Activated naive CD8-positive, alpha-beta T cell treated with anti-CD3 and anti-CD28 coated beads, Interleukin-2, amount 50 U/mL, for 16 hours (primary cell): Measurements from ENCODE around the gene CCDC27.

Source experiments
- DNase-seq: peaks from one replicate; pipeline ENCODE4 v3.0.0-alpha.2; 2020; ENCODE audit warnings: low read depth, low spot score

Gene CCDC27

GRCh38 chr1:3753656-3754454, 1.6 kb downstream of the CCDC27 start:
- no peak for DNase-seq

- no peak for DNase-seq
These were observed 4.1 kb downstream of the CCDC27 start for GRCh38 chr1:3756394-3756793.

DNA sequence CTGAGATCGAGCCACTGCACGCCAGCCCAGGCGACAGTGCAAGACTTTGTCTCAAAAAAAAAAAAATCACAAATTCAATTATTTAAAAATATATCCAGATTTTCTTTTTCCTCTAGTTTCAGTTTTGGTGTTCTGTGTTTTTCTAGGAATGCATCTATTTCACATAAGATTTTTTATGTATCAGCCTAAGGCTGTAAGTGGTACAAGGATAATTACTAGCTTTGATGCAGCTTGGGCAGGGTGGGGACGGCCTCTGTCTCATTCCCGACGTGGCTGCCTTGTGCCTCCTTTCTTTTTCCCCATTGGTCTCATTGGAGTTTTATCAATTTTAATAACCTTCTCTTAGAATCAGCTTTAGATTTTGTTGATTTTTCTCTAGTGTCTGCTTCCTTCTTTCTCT, 6.9 kb downstream of the CCDC27 start:
- DNase-seq = no peak

- no peak for DNase-seq
These were observed 7.5 kb downstream of the CCDC27 start for GRCh38 chr1:3759796-3760195.

- DNase-seq = no peak
These were observed 9.2 kb downstream of the CCDC27 start for GRCh38 chr1:3761296-3762010.

GRCh38 chr1:3762151-3762872, 10.1 kb downstream of the CCDC27 start:
- no peak for DNase-seq

DNA sequence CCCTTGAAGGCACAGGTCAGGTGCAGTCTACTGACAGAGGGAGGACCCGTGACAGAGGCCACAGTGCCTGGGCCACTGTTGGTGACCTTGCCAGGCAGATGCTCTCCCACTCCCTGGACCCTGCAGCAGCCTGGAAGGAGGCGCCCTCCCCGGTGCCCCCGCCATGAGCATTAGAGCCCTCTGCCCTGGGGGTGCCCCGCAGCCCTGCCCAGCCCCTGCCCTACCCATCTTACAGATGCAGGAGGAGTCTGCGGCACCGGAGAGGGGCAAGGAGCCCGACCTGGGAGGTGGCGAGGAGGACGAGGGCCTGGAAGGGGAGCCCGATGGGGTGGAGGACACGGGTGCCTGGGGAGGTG, 10.6 kb downstream of the CCDC27 start:
- no peak for DNase-seq

DNA sequence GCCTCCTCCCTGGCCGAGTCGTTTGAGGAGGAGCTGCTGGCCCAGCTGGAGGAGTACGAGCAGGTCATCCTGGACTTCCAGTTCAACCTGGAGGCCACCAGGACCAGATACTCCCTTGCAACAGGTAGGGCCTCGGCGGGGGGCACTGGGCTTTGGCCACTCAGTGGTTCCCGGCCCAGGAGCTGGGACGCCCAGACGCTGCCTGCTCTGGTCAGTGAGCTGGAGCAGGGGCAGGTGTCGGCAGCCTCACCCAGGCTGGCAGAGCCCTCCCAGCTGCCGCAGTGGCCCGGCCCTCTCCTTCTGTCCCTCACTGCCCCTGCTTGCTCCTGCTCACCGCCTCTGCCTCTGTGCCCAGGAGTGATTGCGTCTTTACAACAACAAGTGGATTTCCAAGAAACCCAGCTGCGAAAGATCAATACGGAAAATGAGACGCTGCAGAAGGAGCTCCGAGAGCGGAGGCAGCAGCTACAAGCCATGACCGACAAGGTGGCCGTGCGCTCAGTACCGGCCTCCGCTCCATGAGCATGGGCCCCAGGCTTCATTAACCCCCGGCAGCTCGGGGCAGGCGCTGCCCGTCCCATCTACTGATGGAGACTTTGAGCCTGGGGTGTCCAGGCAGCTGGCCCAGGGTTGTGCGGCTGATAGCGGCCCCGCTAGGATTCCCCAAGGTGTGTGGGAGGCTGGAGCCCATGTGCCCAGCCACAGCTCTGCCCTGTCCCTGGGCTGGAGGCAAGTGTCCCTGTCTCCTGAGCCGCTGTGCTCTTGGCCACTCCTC, 11.3 kb downstream of the CCDC27 start:
- no peak for DNase-seq

GRCh38 chr1:3767328-3767925, 15.2 kb downstream of the CCDC27 start:
- DNase-seq = no peak

DNA sequence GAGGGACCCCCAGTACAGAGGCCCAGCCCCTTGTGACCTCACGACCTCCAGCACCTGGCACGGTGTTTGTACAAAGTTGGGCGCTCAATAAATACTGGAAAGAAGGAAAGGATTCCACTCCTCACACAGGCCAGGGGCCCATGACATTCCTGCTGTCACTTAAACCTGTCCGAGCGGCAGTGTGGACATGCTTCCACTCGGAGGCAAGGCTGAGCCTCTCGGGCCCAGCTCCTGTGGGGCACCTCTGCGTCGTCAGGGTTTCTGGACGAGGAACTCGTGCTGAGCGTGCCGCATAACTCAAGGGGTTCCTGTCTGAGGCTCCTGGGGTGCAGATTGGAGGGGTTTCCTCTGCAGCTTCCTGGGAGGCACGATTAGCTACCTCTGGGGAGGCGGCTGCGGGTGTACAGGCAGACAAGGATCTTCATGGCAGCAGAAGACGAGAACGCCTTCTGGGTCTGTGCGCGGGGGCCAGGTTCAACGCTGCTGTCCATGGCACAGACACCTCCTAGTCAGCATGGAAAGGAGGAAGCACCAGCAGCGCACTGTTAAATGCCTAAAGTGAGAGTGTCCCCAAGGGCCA, 16.7 kb downstream of the CCDC27 start:
- no peak for DNase-seq

GRCh38 chr1:3770047-3770765, 18.0 kb downstream of the CCDC27 start:
- no peak for DNase-seq

- no peak for DNase-seq
These were observed 19.1 kb downstream of the CCDC27 start for GRCh38 chr1:3771108-3772026.

DNA sequence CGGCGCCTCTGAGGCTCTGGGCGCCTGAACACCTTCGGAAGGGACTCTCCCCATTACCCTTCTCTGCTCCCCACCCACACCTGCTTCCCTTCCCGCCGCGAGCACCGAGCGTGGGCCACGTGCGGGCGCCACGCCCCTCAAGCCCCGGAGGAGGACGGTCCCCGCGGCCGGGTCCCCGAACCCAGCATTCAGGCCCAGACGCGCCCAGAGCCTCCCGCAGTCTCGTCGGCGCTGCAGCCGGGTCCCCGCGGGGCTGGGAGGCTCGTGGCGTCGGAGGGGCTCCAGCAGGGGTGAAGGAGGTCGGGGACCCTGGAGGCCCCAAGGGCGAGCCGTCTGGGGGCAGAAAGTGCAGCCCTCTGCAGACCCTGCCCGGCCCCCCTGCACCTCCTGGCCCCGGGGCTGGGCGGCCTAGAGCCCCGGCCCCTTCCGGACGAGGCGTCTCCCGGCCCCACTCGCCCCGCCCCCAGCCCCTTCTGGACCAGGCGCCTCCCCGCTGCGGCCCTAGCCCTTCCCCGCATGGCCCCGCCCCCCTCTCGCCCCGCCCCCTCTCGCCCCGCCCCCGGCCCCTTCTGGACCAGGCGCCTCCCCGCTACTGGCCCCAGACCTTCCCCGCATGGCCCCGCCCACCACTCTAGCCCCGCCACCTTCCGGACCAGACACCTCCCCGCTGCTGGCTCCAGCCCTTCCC, 19.9 kb downstream of the CCDC27 start:
- peak; percentile 73 for DNase-seq

DNA sequence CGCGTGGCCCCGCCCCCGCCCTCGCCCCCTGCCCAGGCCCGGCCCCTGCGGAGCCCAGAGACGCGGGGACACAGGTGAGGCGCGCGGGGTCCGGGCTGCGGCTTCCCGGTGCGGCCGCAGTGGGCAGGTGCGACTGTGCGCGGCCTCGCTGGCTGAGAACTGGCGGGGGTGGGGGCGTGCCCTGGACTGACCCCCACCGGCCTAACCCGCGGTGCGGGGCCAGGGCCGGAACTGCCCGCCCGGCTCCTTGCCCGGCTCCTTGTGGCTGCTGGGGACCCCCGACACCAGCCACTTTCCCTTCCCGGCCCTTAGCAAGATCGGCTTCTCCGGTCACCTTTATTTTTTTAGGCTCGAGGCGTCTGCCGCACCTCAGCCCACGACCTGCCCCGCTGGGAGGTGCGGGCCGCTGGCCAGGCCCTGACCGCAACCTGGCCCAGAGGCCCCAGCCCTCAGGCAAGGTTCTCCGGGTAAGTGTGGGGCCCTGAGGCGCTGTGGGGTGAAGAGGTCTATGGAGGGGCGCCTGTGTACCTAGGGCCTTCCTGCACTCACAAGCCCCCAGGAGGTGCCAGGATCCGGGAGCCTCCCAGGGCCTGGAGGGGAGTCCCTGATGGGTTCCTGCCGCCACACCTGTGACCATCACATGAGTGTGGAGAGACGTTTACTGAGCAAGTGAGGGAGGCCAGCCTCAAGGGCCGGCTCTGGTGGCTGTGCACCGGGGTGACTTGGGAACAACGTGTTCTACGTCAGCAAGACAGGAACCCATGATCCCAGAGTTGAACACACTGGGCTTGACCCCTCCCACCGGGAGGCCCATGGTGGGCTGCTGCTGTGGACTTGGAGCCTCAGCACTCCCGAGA, 20.7 kb downstream of the CCDC27 start, which contains the start of gene SMIM1:
Gene SMIM1, plus strand, starts transcription at position 35 of the 857 bp plus-strand sequence. CDS start 2,625 bp downstream, outside the sequence.
- DNase-seq = no peak

DNA sequence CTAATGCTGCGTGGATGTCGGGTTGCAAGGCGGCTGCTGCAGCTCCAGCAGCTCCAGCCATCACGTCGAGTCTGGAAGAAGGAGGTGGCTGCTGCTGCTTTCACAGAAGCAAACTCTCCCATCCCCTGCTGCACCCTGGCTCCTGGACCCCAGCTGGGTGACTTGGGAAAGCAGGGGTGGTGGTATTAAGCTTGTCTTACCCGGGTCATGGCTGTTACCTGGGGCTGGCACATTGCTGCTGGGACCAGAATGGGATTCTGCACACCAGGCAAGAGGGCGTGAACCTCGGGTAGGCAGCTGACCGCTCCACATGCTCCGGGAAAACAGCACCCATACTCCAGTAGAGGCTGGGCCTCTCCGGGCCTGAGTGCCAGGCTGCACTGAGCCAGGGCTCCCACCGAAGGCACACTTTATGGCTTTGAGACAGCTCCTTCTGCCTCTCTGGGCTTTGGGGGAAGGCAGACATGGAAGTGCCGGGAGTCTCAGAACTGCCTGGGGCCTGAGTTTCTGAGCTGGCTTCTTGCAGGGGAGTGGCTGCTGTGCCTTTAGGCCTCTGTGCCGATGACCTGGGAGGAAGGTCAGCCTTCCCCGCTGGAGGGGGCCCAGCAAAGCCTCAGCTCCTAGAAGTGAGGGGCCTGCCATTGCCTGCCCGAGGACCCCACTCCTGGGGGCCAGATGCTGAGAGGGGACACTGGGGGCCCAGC, 21.5 kb downstream of the CCDC27 start:
- DNase-seq = no peak

GRCh38 chr1:3774276-3774945, 22.2 kb downstream of the CCDC27 start:
- DNase-seq = no peak
